CD4-positive, alpha-beta T cell (primary cell): ENCODE measurements around the gene TNFRSF17. TPM values are rescaled to one million over a fixed set of nuclear protein-coding genes. Genes with fewer than 3 reads are reported as not detected.
A peak's percentile ranks its signal among the peaks of the same experiment; 100 is the strongest.

Experiments used
- ATAC-seq: fragments of 200-7000 bp; cut with Tn5 transposase; one replicate; pipeline ENCODE4 v1.10.0; 2022; ENCODE audit warnings: mild to moderate bottlenecking; ENCODE audit not compliant: poor library complexity
- CTCF ChIA-PET: fragments of 350-600 bp; sonication (Branson Sonifier 250); formaldehyde crosslinking; loops from one replicate; lab custom pipeline; 2021; ENCODE audit warnings: antibody characterized with exemption, inconsistent platforms; lab: Charles Lee
- POLR2A ChIA-PET: fragments of 350-600 bp; sonication (Branson Sonifier 250); formaldehyde crosslinking; loops from one replicate; lab custom pipeline; 2021; ENCODE audit warnings: antibody characterized with exemption, inconsistent platforms; lab: Charles Lee
- DNase-seq, 14 experiments: peaks; one replicate each; pipeline ENCODE4 v3.0.0-alpha.2; 2013 to 2020; ENCODE audit warnings: mixed read lengths in 2 of 14
- H3K27ac ChIP-seq, 2 donors: one replicate each; pipeline versions ENCODE4 v1.5.1 to v1.7.0; 2013; ENCODE audit warnings: low read length in 2 of 2, low read depth in 1 of 2, mild to moderate bottlenecking in 1 of 2
- H3K27me3 ChIP-seq, 2 experiments: 1 replicate in 1 of 2; 2 replicates in 1 of 2; pipeline versions ENCODE4 v1.6.1 to v1.7.0; 2013; ENCODE audit warnings: low read length in 2 of 2, control low read depth in 1 of 2, mild to moderate bottlenecking in 1 of 2, moderate library complexity in 1 of 2; ENCODE audit not compliant: insufficient read depth in 2 of 2, control insufficient read depth in 1 of 2
- H3K36me3 ChIP-seq: one replicate; pipeline ENCODE4 v1.6.1; 2013; ENCODE audit warnings: low read length, control low read depth; ENCODE audit not compliant: insufficient read depth
- H3K4me1 ChIP-seq: one replicate; pipeline ENCODE4 v1.6.1; 2013; ENCODE audit warnings: low read length, control low read depth; ENCODE audit not compliant: insufficient read depth
- H3K4me3 ChIP-seq: one replicate; pipeline ENCODE4 v1.5.1; 2013; ENCODE audit warnings: mild to moderate bottlenecking, low read length, moderate library complexity
- H3K9me3 ChIP-seq, 2 experiments: 1 replicate in 1 of 2; 2 replicates in 1 of 2; pipeline versions ENCODE4 v1.6.1 to v1.7.0; 2013; ENCODE audit warnings: low read length in 2 of 2, mild to moderate bottlenecking in 2 of 2, control low read depth in 1 of 2, moderate library complexity in 1 of 2; ENCODE audit not compliant: control insufficient read depth in 1 of 2, insufficient read depth in 1 of 2
- H3K27ac Mint-ChIP-seq: one replicate; pipeline ENCODE4 v1.8.0; 2020; ENCODE audit warnings: mixed read lengths
- H3K27me3 Mint-ChIP-seq: one replicate; pipeline ENCODE4 v1.8.0; 2021; ENCODE audit warnings: mixed read lengths
- H3K36me3 Mint-ChIP-seq: one replicate; pipeline ENCODE4 v1.8.0; 2021; ENCODE audit warnings: low read depth, mixed read lengths
- H3K4me1 Mint-ChIP-seq: one replicate; pipeline ENCODE4 v1.8.0; 2021; ENCODE audit warnings: low read depth, mixed read lengths
- H3K4me3 Mint-ChIP-seq: one replicate; pipeline ENCODE4 v1.8.0; 2020; ENCODE audit warnings: mild to moderate bottlenecking, mixed read lengths
- H3K9me3 Mint-ChIP-seq: one replicate; pipeline ENCODE4 v1.8.0; 2020; ENCODE audit warnings: mixed read lengths
- CTCF ChIP-seq: fragments of 200-600 bp; IDR thresholded peaks from one replicate; pipeline ENCODE4 v1.8.0; 2022; ENCODE audit warnings: antibody characterized with exemption, mild to moderate bottlenecking
- intact Hi-C, 2 experiments: fragments of 100-400 bp; cut with DNase I in 1 of 2; cut with micrococcal nuclease in 1 of 2; formaldehyde crosslinking; loops; one replicate each; pipeline versions ENCODE4 v1.15.1 to v1.9.0; 2023 to 2025; cut with DNase I, micrococcal nuclease
- total RNA-seq, 174 experiments: library from RNA in 2 of 174; stranded (reverse) in 2 of 174; gene quantifications; one replicate each; pipeline ENCODE4 v1.2.3 and lab custom pipeline; 2021 to 2026

The TNFRSF17 gene
- total RNA-seq, 2 experiments from 2014 or later, result not detected

GRCh38 chr16:11972128-11972527 lies 7.1 kb downstream of the TNFRSF17 start:
- ATAC-seq (no peak), DNase-seq (no peak)
- intact Hi-C loops, result loop anchor here (10.0 kb wide), 3 partner anchors 93 to 1953 kb away; partner anchors contain the start of gene ERCC4 (in 1 of the 2)
- Mint-ChIP-seq H3K9me3 (no peaks in the 10 kb centered on the region), H3K27ac (no peak overlapping the region), H3K36me3 (peaks cover 26% of the 10 kb centered on the region), H3K4me3 (peak overlapping the region; percentile 66), H3K27me3 (no peaks in the 10 kb centered on the region), H3K4me1 (peaks cover 15% of the 10 kb centered on the region)
- Histone ChIP-seq H3K9me3 (no peaks in the 10 kb centered on the region), H3K27me3 (no peaks in the 10 kb centered on the region), H3K4me1 (peaks cover 14% of the 10 kb centered on the region), H3K4me3 (no peak overlapping the region), H3K36me3 (peaks cover 8% of the 10 kb centered on the region), H3K27ac (no peak overlapping the region)
- ChIA-PET POLR2A (no interaction called here), CTCF (no interaction called here)
- no peak for TF ChIP-seq CTCF

- H3K27me3 ChIP-seq, result no peaks in the 10 kb centered on the region
- intact Hi-C loops, result loop anchor here (10.0 kb wide), 3 partner anchors 92 to 1952 kb away; partner anchors contain the start of gene ERCC4 (in 1 of the 2)
- ATAC-seq (no peak), DNase-seq (no peak)
- H3K36me3 ChIP-seq, result peaks cover 8% of the 10 kb centered on the region
- ChIA-PET POLR2A (no interaction called here), CTCF (no interaction called here)
- no peak overlapping the region for H3K27ac ChIP-seq
- H3K4me1 Mint-ChIP-seq, result peaks cover 25% of the 10 kb centered on the region
- no peaks in the 10 kb centered on the region for H3K9me3 Mint-ChIP-seq
- H3K27ac Mint-ChIP-seq, result no peak overlapping the region
- peaks cover 23% of the 10 kb centered on the region for H3K4me1 ChIP-seq
- peaks cover 31% of the 10 kb centered on the region for H3K36me3 Mint-ChIP-seq
- peak overlapping the region; percentile 68 for H3K4me3 Mint-ChIP-seq
- no peak for TF ChIP-seq CTCF
- no peaks in the 10 kb centered on the region for H3K27me3 Mint-ChIP-seq
- H3K9me3 ChIP-seq, result no peaks in the 10 kb centered on the region
- H3K4me3 ChIP-seq, result no peak overlapping the region
Measured at GRCh38 chr16:11973070-11973469, 8.1 kb downstream of the TNFRSF17 start.

DNA sequence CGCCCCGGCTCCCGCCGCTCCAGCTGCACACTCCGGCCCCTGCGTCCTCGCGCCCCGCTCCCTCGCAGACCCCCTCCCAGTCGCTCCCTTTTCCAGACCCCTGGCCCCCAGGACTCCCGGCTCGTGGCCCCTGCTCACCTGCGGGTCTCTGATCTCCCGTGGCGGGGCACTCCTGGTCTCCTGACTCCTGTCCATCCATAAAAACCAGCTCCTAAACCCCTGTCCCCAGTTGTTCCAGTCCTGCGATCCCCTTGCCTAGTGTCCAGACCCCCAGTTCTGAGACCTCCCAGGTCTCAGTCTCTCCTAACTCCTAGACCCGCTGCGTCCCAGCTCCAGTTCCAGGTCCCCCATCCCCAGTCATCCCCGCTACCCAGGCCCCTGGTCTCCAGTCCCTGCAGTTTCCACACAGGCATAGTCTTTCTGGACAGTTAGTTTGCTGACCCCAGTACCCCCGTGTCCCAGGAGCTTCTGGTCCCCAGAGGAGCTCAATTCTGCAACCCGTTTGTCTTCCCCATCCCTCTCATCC lies 11.9 kb downstream of the TNFRSF17 start:
- DNase-seq (no peak), ATAC-seq (no peak)
- Histone ChIP-seq H3K4me1 (peaks cover 25% of the 10 kb centered on the region), H3K27me3 (no peaks in the 10 kb centered on the region), H3K4me3 (peak overlapping the region; percentile 99), H3K36me3 (peaks cover 8% of the 10 kb centered on the region), H3K9me3 (no peaks in the 10 kb centered on the region), H3K27ac (peak overlapping the region in 1 of 2 donors; percentile 47)
- Mint-ChIP-seq H3K36me3 (peaks cover 31% of the 10 kb centered on the region), H3K4me3 (peak overlapping the region; percentile 96), H3K27me3 (no peaks in the 10 kb centered on the region), H3K27ac (peak overlapping the region; percentile 81), H3K9me3 (no peaks in the 10 kb centered on the region), H3K4me1 (peaks cover 40% of the 10 kb centered on the region)
- ChIA-PET CTCF (interaction anchor here (1.5 to 2.4 kb wide), 2 partner anchors 61 to 91 kb away, joined by 3 to 4 read pairs; partner anchors contain the start of gene GSPT1), POLR2A (interaction anchor here (1.2 to 1.7 kb wide), 3 partner anchors 13 to 91 kb away, joined by 3 to 5 read pairs (median 4); no protein-coding TSS in a partner anchor)
- intact Hi-C loops, result loop anchor here (1.0 to 10.0 kb wide), 11 partner anchors 61 to 1948 kb away; partner anchors contain the start of genes CLEC16A (in 1 of the 2), CPPED1 (in 1 of the 2), DEXI (in 1 of the 2) and ERCC4 (in 1 of the 2)
- TF ChIP-seq CTCF, result no peak
